Measurements from ENCODE around the gene MGLL.

DNA sequence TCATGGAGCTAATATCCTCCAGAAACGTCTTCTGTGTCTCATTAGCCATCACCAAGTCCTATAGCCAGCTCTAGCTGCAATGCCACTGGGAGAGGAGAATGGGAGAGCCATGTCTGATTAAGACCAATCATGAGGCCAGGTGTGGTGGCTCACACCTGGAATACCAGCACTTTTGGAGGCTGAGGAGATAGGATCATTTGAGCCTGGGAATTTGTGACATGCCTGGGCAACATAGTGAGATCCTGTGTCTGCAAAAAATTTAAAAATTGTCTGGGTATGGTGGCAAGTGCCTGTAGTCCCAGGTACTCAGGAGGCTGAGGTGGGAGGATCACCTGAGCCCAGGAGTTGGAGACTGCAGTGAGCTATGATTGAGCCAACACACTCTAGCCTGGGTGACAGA lies 13.1 kb downstream of the MGLL start:
- TF ChIP-seq, protein P1, sequence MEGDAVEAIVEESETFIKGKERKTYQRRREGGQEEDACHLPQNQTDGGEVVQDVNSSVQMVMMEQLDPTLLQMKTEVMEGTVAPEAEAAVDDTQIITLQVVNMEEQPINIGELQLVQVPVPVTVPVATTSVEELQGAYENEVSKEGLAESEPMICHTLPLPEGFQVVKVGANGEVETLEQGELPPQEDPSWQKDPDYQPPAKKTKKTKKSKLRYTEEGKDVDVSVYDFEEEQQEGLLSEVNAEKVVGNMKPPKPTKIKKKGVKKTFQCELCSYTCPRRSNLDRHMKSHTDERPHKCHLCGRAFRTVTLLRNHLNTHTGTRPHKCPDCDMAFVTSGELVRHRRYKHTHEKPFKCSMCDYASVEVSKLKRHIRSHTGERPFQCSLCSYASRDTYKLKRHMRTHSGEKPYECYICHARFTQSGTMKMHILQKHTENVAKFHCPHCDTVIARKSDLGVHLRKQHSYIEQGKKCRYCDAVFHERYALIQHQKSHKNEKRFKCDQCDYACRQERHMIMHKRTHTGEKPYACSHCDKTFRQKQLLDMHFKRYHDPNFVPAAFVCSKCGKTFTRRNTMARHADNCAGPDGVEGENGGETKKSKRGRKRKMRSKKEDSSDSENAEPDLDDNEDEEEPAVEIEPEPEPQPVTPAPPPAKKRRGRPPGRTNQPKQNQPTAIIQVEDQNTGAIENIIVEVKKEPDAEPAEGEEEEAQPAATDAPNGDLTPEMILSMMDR (conservative IDR thresholded peaks at IDR 0.05), result no peak
- no peak for TF ChIP-seq ZFX (IDR thresholded peaks at IDR 0.05)

Data from C4-2B (cell line).